ENCODE results near the gene TBC1D14. TPM values are rescaled to one million over a fixed set of nuclear protein-coding genes. Genes with fewer than 3 reads are reported as not detected.
"Not testable (repeated sequence)": the region's sequence is repeated elsewhere in the genome, so short reads cannot be mapped to it uniquely, and the experiment has no call there.

TBC1D14 gene
- total and polyA plus RNA-seq, 2 of the 8 experiments (the other 6 are each of a cell fraction or from before 2014, with no cell fraction given): 45.6 to 48.2 TPM

DNA sequence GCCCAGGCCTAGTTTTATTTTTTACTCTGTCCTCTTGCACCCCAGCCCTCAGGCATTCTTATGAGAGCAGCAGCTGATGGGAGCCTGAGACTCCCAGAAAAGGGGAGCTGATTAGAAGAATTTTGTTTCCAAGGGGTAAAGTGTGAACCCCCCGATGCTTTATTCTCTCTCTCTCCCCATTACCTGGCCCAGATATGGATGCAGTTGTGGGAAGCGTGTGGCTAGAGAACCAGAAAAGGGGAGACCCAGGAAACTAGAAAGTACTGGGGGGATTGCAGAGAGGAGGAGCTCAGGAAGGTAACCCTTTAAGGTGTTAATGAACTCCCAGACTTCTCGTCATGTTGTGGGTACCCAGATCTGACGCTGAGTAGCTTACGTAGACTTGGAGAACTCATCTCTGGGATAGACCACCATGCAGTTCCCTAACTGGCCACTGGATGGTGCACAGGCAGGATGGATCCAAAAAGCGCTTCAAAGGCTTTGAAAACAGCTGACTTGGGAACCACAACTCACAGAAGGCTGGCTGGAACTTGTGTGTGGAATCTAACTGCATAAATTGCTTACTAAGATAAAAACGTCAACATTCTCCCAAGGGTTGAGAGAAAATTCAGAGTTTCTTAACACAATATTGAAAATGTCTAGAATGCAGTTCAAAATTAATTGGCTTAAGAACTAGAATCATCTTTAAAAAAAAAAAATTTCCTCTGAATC, 64.7 kb downstream of the TBC1D14 start (continued):
- no peak for TF ChIP-seq POU5F1 (IDR thresholded peaks at IDR 0.05; ENCODE audit: low read depth, low read length)
- no peak for TF ChIP-seq SUZ12 (IDR thresholded peaks at IDR 0.05; ENCODE audit: low read length)
- peak; percentile 53 for TF ChIP-seq YY1 (IDR thresholded peaks at IDR 0.05; ENCODE audit: low read depth, low read length)
- peak; percentile 73 to 98 (median 75) for TF ChIP-seq CTCF (IDR thresholded peaks at IDR 0.05; ENCODE audit: control extremely low read depth in 1 of 3, insufficient read depth in 1 of 3, low read depth in 1 of 3, low read length in 3 of 3)
- no peak for TF ChIP-seq ZNF274 (IDR thresholded peaks at IDR 0.05; ENCODE audit: borderline replicate concordance, extremely low read depth, low read length)
- no peak for TF ChIP-seq SIX5 (IDR thresholded peaks at IDR 0.05; ENCODE audit: low read depth, low read length)
- 0 out of 4 replicates have a peak, but pooled peaks of 1 of the 2 experiments have one; percentile 52 for TF ChIP-seq SIN3A (conservative IDR thresholded peaks at IDR 0.05 in 1 of 2, IDR thresholded peaks at IDR 0.05 in 1 of 2; ENCODE audit: low read depth in 1 of 2, low read length in 2 of 2)
- TF ChIP-seq BACH1 (IDR thresholded peaks at IDR 0.05; ENCODE audit: low read length): no peak
- no peak for TF ChIP-seq JUND (IDR thresholded peaks at IDR 0.05; ENCODE audit: low read length)

GRCh38 chr4:6977846-6978245, 68.2 kb downstream of the TBC1D14 start:
- H3K23me2 ChIP-seq (ENCODE audit: low read depth, low read length); H2BK15ac ChIP-seq (ENCODE audit: low read length); H3K27me3 ChIP-seq (replicated peaks in 1 of 4; ENCODE audit: control insufficient read depth in 3 of 4, extremely low read depth in 1 of 4, insufficient read depth in 3 of 4, low read length in 3 of 4); DNase-seq (ENCODE audit: low read depth in 1 of 2, low spot score in 2 of 2); H3K9me3 ChIP-seq (ENCODE audit: insufficient read depth in 2 of 2, low read depth in 1 of 2, low read length in 1 of 2); H2BK12ac ChIP-seq (ENCODE audit: low read depth, low read length); H3K27ac ChIP-seq (ENCODE audit: low read depth, low read length); CTCF ChIA-PET (ENCODE audit: partially characterized antibody); H2BK20ac ChIP-seq (ENCODE audit: low read length); H2AFZ ChIP-seq (ENCODE audit: low read length); H3K4me2 ChIP-seq (ENCODE audit: insufficient read depth in 1 of 2, low read depth in 2 of 2, low read length in 2 of 2); H4K91ac ChIP-seq (replicated peaks; ENCODE audit: insufficient read length, low read length); H3K56ac ChIP-seq (replicated peaks; ENCODE audit: insufficient read length, low read depth, low read length); H3K9ac ChIP-seq (replicated peaks in 1 of 4; ENCODE audit: extremely low read depth in 1 of 4, low read depth in 3 of 4, low read length in 3 of 4); POLR2A ChIA-PET (ENCODE audit: partially characterized antibody); H3K79me1 ChIP-seq (ENCODE audit: low read depth, low read length); H3K23ac ChIP-seq (ENCODE audit: insufficient read length); H2BK120ac ChIP-seq (replicated peaks; ENCODE audit: low read depth, low read length); H3K4ac ChIP-seq (replicated peaks; ENCODE audit: insufficient read length, low read depth, low read length); H3K4me3 ChIP-seq (ENCODE audit: extremely low read depth in 1 of 4, insufficient read depth in 2 of 4, low read depth in 3 of 4, low read length in 4 of 4); H3K14ac ChIP-seq (ENCODE audit: insufficient read length); H3K36me3 ChIP-seq (ENCODE audit: control insufficient read depth in 2 of 4, insufficient read depth in 4 of 4, low read length in 3 of 4); H3K18ac ChIP-seq (ENCODE audit: extremely low read depth, low read length); H4K20me1 ChIP-seq (replicated peaks in 1 of 2; ENCODE audit: control insufficient read depth in 1 of 2, insufficient read depth in 2 of 2, low read length in 2 of 2); FAIRE-seq; H4K5ac ChIP-seq (ENCODE audit: insufficient read length, low read depth, low read length); H2BK5ac ChIP-seq (ENCODE audit: low read depth, low read length); H4K8ac ChIP-seq (ENCODE audit: extremely low read depth, insufficient read depth, low read length); H2AK5ac ChIP-seq (ENCODE audit: low read depth, low read length); H3K79me2 ChIP-seq (ENCODE audit: control insufficient read depth in 1 of 2, insufficient read depth in 2 of 2, low read length in 2 of 2): not testable (repeated sequence)
- WGBS, 2 experiments (ENCODE audit: extremely low coverage in 1 of 2, insufficient coverage in 1 of 2, insufficient read length in 1 of 2, insufficient replicate concordance in 2 of 2, low coverage in 1 of 2, low lambda C conversion rate in 2 of 2, missing lambda C conversion rate in 1 of 2): no CpG with 5 or more reads among the region's 33 CpGs
- peaks cover 6 to 10% (median 8%) of the 10 kb centered on the region in 4 experiments; a peak in 6 of 7 replicates for H3K4me1 ChIP-seq (replicated peaks in 1 of 4; ENCODE audit: control insufficient read depth in 3 of 4, insufficient read depth in 4 of 4, low read length in 3 of 4)
